Measurements from ENCODE around the gene LPCAT3. TPM values are rescaled to one million over a fixed set of nuclear protein-coding genes. Genes with fewer than 3 reads are reported as not detected.

The LPCAT3 gene
- total and polyA plus RNA-seq, 2 of the 13 experiments (the other 11 are each of a cell fraction or from before 2014, with no cell fraction given) = 44.5 to 64.3 TPM

DNA sequence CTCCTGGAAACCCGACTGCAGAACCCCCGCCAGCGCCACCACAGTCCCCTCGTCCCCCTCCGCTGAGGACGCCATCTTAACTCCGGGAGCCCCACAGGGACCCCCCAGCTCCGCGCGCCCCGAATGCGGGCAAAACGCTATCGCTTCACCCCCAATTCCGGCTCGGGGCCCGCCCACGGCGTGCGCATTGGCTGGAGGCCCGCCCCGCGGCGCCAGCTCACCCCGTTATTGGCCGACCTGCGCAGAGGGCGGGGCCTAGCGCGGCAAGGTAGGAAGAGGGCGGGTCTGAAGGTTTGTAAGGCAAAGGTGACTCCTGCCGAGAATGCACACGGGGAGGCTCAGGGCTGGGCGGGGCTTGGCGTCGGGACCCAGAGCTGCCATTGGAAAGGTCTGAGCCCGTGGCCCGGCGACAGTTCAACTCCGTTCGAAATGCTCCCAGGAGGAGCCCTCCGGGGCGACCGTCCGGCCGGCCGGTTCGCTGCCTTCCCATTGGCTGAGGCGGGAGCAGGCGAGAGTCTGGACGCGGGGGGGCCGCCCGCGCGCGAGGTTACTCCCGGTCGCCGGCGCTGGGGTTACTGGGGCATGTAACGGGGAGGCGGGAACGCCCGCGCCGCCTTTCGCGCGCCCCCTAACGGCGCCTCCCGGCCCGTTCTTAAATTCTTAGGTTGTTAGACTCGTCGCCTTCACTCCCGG lies at the start of gene LPCAT3 (continued):
- no peak for TF ChIP-seq NR3C1 (CRISPR knock-in tag; IDR thresholded peaks at IDR 0.05)
- TF ChIP-seq, protein P1, sequence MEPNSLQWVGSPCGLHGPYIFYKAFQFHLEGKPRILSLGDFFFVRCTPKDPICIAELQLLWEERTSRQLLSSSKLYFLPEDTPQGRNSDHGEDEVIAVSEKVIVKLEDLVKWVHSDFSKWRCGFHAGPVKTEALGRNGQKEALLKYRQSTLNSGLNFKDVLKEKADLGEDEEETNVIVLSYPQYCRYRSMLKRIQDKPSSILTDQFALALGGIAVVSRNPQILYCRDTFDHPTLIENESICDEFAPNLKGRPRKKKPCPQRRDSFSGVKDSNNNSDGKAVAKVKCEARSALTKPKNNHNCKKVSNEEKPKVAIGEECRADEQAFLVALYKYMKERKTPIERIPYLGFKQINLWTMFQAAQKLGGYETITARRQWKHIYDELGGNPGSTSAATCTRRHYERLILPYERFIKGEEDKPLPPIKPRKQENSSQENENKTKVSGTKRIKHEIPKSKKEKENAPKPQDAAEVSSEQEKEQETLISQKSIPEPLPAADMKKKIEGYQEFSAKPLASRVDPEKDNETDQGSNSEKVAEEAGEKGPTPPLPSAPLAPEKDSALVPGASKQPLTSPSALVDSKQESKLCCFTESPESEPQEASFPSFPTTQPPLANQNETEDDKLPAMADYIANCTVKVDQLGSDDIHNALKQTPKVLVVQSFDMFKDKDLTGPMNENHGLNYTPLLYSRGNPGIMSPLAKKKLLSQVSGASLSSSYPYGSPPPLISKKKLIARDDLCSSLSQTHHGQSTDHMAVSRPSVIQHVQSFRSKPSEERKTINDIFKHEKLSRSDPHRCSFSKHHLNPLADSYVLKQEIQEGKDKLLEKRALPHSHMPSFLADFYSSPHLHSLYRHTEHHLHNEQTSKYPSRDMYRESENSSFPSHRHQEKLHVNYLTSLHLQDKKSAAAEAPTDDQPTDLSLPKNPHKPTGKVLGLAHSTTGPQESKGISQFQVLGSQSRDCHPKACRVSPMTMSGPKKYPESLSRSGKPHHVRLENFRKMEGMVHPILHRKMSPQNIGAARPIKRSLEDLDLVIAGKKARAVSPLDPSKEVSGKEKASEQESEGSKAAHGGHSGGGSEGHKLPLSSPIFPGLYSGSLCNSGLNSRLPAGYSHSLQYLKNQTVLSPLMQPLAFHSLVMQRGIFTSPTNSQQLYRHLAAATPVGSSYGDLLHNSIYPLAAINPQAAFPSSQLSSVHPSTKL (CRISPR knock-in tag; IDR thresholded peaks at IDR 0.05) = peak; percentile 62
- TF ChIP-seq ZNF720 (CRISPR knock-in tag; IDR thresholded peaks at IDR 0.05) = no peak
- TF ChIP-seq KDM4B (CRISPR knock-in tag; IDR thresholded peaks at IDR 0.05) = 0 out of 2 replicates have a peak, but pooled peaks have one; percentile 33
- no peak for TF ChIP-seq SRSF9 (IDR thresholded peaks at IDR 0.05; ENCODE audit: borderline replicate concordance, insufficient read depth, low read depth, low read length, poor library complexity, severe bottlenecking)
- TF ChIP-seq, protein P2, sequence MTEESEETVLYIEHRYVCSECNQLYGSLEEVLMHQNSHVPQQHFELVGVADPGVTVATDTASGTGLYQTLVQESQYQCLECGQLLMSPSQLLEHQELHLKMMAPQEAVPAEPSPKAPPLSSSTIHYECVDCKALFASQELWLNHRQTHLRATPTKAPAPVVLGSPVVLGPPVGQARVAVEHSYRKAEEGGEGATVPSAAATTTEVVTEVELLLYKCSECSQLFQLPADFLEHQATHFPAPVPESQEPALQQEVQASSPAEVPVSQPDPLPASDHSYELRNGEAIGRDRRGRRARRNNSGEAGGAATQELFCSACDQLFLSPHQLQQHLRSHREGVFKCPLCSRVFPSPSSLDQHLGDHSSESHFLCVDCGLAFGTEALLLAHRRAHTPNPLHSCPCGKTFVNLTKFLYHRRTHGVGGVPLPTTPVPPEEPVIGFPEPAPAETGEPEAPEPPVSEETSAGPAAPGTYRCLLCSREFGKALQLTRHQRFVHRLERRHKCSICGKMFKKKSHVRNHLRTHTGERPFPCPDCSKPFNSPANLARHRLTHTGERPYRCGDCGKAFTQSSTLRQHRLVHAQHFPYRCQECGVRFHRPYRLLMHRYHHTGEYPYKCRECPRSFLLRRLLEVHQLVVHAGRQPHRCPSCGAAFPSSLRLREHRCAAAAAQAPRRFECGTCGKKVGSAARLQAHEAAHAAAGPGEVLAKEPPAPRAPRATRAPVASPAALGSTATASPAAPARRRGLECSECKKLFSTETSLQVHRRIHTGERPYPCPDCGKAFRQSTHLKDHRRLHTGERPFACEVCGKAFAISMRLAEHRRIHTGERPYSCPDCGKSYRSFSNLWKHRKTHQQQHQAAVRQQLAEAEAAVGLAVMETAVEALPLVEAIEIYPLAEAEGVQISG (CRISPR knock-in tag; IDR thresholded peaks at IDR 0.05) = peak; percentile 54
- TF ChIP-seq ZNF333 (CRISPR knock-in tag; IDR thresholded peaks at IDR 0.05; ENCODE audit: borderline replicate concordance) = peak; percentile 57; the same call in 1 of the 2 replicates
- TF ChIP-seq, protein P3, sequence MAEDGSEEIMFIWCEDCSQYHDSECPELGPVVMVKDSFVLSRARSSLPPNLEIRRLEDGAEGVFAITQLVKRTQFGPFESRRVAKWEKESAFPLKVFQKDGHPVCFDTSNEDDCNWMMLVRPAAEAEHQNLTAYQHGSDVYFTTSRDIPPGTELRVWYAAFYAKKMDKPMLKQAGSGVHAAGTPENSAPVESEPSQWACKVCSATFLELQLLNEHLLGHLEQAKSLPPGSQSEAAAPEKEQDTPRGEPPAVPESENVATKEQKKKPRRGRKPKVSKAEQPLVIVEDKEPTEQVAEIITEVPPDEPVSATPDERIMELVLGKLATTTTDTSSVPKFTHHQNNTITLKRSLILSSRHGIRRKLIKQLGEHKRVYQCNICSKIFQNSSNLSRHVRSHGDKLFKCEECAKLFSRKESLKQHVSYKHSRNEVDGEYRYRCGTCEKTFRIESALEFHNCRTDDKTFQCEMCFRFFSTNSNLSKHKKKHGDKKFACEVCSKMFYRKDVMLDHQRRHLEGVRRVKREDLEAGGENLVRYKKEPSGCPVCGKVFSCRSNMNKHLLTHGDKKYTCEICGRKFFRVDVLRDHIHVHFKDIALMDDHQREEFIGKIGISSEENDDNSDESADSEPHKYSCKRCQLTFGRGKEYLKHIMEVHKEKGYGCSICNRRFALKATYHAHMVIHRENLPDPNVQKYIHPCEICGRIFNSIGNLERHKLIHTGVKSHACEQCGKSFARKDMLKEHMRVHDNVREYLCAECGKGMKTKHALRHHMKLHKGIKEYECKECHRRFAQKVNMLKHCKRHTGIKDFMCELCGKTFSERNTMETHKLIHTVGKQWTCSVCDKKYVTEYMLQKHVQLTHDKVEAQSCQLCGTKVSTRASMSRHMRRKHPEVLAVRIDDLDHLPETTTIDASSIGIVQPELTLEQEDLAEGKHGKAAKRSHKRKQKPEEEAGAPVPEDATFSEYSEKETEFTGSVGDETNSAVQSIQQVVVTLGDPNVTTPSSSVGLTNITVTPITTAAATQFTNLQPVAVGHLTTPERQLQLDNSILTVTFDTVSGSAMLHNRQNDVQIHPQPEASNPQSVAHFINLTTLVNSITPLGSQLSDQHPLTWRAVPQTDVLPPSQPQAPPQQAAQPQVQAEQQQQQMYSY (CRISPR knock-in tag; IDR thresholded peaks at IDR 0.05) = 0 out of 2 replicates have a peak, but pooled peaks have one; percentile 9
- 0 out of 2 replicates have a peak, but pooled peaks have one; percentile 51 for TF ChIP-seq TP53 (CRISPR knock-in tag; conservative IDR thresholded peaks at IDR 0.05)
- TF ChIP-seq ZNF589 (CRISPR knock-in tag; conservative IDR thresholded peaks at IDR 0.05) = no peak
- TF ChIP-seq ZNF629 (CRISPR knock-in tag; conservative IDR thresholded peaks at IDR 0.05) = no peak
- TF ChIP-seq, protein P4, sequence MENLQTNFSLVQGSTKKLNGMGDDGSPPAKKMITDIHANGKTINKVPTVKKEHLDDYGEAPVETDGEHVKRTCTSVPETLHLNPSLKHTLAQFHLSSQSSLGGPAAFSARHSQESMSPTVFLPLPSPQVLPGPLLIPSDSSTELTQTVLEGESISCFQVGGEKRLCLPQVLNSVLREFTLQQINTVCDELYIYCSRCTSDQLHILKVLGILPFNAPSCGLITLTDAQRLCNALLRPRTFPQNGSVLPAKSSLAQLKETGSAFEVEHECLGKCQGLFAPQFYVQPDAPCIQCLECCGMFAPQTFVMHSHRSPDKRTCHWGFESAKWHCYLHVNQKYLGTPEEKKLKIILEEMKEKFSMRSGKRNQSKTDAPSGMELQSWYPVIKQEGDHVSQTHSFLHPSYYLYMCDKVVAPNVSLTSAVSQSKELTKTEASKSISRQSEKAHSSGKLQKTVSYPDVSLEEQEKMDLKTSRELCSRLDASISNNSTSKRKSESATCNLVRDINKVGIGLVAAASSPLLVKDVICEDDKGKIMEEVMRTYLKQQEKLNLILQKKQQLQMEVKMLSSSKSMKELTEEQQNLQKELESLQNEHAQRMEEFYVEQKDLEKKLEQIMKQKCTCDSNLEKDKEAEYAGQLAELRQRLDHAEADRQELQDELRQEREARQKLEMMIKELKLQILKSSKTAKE (CRISPR knock-in tag; IDR thresholded peaks at IDR 0.05; ENCODE audit: borderline replicate concordance) = peak; percentile 91
- TF ChIP-seq ZNF678 (CRISPR knock-in tag; IDR thresholded peaks at IDR 0.05) = no peak; the same call in 1 of the 2 replicates

Data from HepG2 (cell line).